ENCODE measurements around the gene TAS2R7. TPM values are rescaled to one million over a fixed set of nuclear protein-coding genes. Genes with fewer than 3 reads are reported as not detected.

TAS2R7 gene, protein sequence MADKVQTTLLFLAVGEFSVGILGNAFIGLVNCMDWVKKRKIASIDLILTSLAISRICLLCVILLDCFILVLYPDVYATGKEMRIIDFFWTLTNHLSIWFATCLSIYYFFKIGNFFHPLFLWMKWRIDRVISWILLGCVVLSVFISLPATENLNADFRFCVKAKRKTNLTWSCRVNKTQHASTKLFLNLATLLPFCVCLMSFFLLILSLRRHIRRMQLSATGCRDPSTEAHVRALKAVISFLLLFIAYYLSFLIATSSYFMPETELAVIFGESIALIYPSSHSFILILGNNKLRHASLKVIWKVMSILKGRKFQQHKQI
- 0.21 TPM in 1 of 2 replicates, not detected in the other for total RNA-seq
- long read RNA-seq: 0 reads

DNA sequence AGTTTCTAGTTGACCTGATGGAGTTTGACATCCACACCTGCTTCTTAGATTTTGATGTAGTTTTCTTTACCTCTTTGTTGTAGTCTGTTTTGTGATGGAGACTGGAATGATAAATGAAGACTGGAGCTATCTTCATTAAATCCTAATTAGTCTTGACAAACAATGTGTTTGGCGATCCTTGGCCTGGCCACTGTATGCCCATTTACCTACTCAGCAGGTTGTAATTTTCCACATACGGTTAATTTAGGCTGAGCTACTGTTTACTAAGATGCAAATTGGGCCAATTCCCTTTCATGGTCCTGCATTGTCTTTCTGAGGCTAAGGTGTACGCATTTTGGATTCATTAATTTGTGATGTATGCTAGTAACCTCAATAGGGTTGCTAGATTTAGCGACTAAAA is at the start of gene TAS2R7:
TSS of gene TAS2R7 (minus strand) at position 41 of the 400 bp plus-strand sequence. CDS start 57 bp downstream, outside the sequence.
- H3K9me3 Mint-ChIP-seq: no peaks in the 10 kb centered on the region
- no peak for DNase-seq (ENCODE audit: low read depth, low spot score)
- H3K4me1 Mint-ChIP-seq: no peaks in the 10 kb centered on the region
- TF ChIP-seq, protein P1, sequence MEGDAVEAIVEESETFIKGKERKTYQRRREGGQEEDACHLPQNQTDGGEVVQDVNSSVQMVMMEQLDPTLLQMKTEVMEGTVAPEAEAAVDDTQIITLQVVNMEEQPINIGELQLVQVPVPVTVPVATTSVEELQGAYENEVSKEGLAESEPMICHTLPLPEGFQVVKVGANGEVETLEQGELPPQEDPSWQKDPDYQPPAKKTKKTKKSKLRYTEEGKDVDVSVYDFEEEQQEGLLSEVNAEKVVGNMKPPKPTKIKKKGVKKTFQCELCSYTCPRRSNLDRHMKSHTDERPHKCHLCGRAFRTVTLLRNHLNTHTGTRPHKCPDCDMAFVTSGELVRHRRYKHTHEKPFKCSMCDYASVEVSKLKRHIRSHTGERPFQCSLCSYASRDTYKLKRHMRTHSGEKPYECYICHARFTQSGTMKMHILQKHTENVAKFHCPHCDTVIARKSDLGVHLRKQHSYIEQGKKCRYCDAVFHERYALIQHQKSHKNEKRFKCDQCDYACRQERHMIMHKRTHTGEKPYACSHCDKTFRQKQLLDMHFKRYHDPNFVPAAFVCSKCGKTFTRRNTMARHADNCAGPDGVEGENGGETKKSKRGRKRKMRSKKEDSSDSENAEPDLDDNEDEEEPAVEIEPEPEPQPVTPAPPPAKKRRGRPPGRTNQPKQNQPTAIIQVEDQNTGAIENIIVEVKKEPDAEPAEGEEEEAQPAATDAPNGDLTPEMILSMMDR (conservative IDR thresholded peaks at IDR 0.05): no peak
- H3K4me3 Mint-ChIP-seq: no peak within 1 kb of the TSS
- no peaks in the 10 kb centered on the region for H3K36me3 Mint-ChIP-seq (ENCODE audit: low read depth)
- H3K27ac Mint-ChIP-seq (ENCODE audit: unreplicated experiment): no peak within 1 kb of the TSS
- H3K27me3 Mint-ChIP-seq (ENCODE audit: low read depth): peaks cover 2% of the 10 kb centered on the region

DNA sequence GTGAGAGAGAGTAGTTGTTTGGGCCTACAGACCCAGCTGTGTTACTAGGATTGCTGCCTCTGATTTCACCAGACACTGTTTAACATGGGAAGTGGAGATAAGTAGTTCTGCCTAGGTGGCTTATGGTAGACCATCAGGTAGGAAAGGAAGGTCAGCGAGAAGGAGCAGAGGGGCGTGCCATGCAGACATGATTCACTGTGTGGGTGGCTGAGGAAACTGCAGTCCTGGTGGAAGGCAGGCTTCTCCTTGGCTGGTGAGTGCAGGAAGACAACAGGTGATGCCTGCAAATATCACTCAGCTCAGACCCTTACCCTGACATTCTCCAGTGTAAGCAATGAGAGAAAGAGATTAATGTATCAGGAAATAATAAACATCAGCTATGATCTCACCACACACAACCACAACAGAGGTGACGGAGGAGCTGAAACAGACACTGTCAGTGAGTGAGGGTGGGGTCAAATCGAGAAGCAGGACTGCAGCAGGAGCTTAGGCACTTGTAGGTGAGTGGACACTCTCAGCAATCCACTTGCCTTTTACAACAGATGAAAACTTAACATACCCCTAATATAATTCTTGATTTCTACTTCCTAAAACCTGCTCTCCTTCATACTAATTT is 48.9 kb upstream of the TAS2R7 start:
- H3K4me1 Mint-ChIP-seq: peaks cover 4% of the 10 kb centered on the region
- TF ChIP-seq, protein P1 (conservative IDR thresholded peaks at IDR 0.05): no peak
- no peak overlapping the region for H3K4me3 Mint-ChIP-seq
- no peaks in the 10 kb centered on the region for H3K9me3 Mint-ChIP-seq
- no peaks in the 10 kb centered on the region for H3K27me3 Mint-ChIP-seq (ENCODE audit: low read depth)
- peaks cover 40% of the 10 kb centered on the region for H3K36me3 Mint-ChIP-seq (ENCODE audit: low read depth)
- H3K27ac Mint-ChIP-seq (ENCODE audit: unreplicated experiment): no peak overlapping the region
- DNase-seq (ENCODE audit: low read depth, low spot score): no peak

DNA sequence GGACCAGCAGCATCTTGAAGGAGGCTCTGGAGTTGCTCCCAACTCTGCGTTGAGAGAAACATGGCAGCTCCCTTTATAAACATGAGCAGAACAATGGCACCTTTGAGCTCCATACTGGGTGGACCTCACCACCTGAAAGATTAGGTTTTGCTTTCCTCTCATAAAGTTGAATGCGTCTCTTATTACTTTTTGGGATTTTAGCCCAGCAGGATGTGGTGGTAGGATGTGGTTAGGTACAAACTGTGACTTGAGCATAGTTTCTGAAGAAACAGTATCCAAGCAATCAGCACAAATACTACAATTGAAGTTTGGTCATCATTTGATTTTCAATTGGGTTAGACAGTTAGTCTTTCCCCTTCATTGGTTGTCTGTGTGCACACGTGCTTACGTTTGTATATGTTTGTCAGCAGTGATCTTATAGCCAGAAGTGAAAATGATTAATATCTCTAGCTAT is 47.0 kb upstream of the TAS2R7 start, which contains the start of gene PRR4:
TSS of gene PRR4 (minus strand) at position 51 of the 454 bp plus-strand sequence. CDS start at position 13, 38 bp downstream.
- H3K4me1 Mint-ChIP-seq: peaks cover 4% of the 10 kb centered on the region
- no peaks in the 10 kb centered on the region for H3K27me3 Mint-ChIP-seq (ENCODE audit: low read depth)
- no peak within 1 kb of the TSS for H3K27ac Mint-ChIP-seq (ENCODE audit: unreplicated experiment)
- H3K36me3 Mint-ChIP-seq (ENCODE audit: low read depth): peaks cover 37% of the 10 kb centered on the region
- TF ChIP-seq, protein P1 (conservative IDR thresholded peaks at IDR 0.05): no peak
- peaks cover 2% of the 10 kb centered on the region for H3K9me3 Mint-ChIP-seq
- no peak for DNase-seq (ENCODE audit: low read depth, low spot score)
- no peak within 1 kb of the TSS for H3K4me3 Mint-ChIP-seq

DNA sequence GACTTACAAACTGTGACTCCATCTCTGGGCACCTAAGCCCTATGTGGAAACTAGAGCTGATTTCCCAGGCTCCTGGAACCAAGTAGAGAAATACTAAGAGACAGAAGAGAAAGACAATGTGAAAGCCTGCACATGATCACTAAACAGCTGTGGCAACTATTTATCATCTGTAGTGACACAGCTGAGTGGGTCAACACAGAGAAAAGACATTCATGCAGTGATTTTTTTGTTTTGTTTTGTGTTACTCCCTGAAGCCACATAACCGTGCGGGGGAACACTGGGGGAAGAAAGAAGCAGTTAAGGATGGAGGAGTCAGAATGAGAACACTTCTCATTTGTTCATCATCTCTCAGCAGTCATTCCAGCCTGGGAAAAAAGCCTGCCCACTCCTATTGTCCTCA is 45.3 kb upstream of the TAS2R7 start:
- H3K36me3 Mint-ChIP-seq (ENCODE audit: low read depth): peaks cover 37% of the 10 kb centered on the region
- no peak overlapping the region for H3K4me3 Mint-ChIP-seq
- TF ChIP-seq, protein P1 (conservative IDR thresholded peaks at IDR 0.05): no peak
- peaks cover 4% of the 10 kb centered on the region for H3K4me1 Mint-ChIP-seq
- peaks cover 2% of the 10 kb centered on the region for H3K9me3 Mint-ChIP-seq
- H3K27ac Mint-ChIP-seq (ENCODE audit: unreplicated experiment): no peak overlapping the region
- no peaks in the 10 kb centered on the region for H3K27me3 Mint-ChIP-seq (ENCODE audit: low read depth)
- no peak for DNase-seq (ENCODE audit: low read depth, low spot score)

DNA sequence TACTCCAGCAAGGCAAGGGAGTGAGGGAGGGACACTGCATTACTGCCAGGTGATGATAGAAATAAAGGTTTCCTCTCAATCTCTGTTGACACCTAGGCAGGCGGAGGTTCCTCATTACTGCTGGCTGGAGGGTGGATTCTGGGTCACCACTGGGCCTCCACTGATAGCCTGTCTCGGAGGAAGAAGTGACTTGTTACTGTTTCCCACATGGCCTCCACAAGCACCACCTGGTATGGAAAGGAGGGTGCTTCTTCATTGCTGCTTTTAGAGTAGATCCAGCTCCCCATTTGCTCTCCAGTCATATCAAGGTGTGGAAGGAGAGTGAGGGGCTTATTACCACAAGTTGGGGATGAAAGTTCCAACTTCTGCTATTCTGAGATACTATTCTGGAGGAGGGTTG is 40.4 kb upstream of the TAS2R7 start:
- DNase-seq (ENCODE audit: low read depth, low spot score): no peak
- peaks cover 2% of the 10 kb centered on the region for H3K9me3 Mint-ChIP-seq
- H3K4me1 Mint-ChIP-seq: peaks cover 3% of the 10 kb centered on the region
- H3K27me3 Mint-ChIP-seq (ENCODE audit: low read depth): no peaks in the 10 kb centered on the region
- H3K27ac Mint-ChIP-seq (ENCODE audit: unreplicated experiment): no peak overlapping the region
- H3K4me3 Mint-ChIP-seq: no peak overlapping the region
- H3K36me3 Mint-ChIP-seq (ENCODE audit: low read depth): peaks cover 28% of the 10 kb centered on the region
- TF ChIP-seq, protein P1 (conservative IDR thresholded peaks at IDR 0.05): no peak
